Measurements from ENCODE around the gene ZBTB7C.

- TF ChIP-seq EZH2 (IDR thresholded peaks at IDR 0.05; ENCODE audit: borderline replicate concordance, low read depth, low read length, poor library complexity, severe bottlenecking) (no peak), CTCF (conservative IDR thresholded peaks at IDR 0.05; ENCODE audit: low read depth, low read length) (no peak)
These were observed 270.3 kb downstream of the ZBTB7C start for GRCh38 chr18:48138660-48139430.
